T-helper 9 cell (primary cell): ENCODE measurements around the gene DEFB112.

ENCODE experiments used
- DNase-seq: peaks from one replicate; pipeline ENCODE4 v3.0.0-alpha.2; 2020
- total RNA-seq, 2 donors: gene quantifications; one replicate each; lab custom pipeline; 2026; lab: John Stamatoyannopoulos, UW

The DEFB112 gene, protein sequence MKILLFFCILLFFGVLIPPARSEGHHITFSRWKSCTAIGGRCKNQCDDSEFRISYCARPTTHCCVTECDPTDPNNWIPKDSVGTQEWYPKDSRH
- 0 reads per million in 2 donors for total RNA-seq

DNA sequence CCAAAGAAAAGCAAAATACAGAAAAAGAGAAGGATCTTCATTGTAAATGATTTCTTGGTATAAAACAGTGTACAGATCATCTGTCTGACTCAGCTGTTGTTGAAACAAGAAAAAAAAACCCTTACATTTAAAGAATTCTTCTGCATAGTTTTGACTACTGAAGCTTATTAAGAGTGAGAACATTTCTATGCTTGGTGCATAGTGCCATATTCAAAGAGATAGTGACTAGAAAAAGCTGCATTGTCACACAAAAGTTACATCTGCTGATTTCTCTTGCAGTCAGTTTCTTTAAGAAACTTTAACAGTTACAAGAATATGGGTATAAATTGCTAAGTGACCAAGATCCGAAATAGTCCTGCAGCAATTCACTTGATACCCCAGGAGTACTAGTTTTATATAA lies at the start of gene DEFB112:
Gene DEFB112 (minus strand): TSS at position 101 of the 400 bp plus-strand sequence. CDS start 60 bp downstream, at position 41.
- no peak for DNase-seq

DNA sequence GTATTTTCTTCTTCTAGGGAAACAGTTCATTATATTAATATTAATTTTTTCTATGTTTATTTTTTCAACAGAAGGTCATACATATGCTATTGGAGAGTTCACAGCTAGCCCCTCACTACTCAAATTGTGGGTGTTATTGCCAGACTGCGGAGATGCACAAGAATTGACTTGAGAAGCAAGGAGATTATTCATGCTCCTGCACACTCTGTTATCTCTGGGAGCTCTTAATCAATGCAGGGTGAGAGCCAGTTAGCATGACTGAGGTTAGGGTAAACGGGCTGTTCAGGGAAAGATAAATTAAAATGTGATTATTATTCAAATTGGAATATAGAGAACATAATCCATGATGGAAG lies 48.9 kb upstream of the DEFB112 start:
- no peak for DNase-seq

DNA sequence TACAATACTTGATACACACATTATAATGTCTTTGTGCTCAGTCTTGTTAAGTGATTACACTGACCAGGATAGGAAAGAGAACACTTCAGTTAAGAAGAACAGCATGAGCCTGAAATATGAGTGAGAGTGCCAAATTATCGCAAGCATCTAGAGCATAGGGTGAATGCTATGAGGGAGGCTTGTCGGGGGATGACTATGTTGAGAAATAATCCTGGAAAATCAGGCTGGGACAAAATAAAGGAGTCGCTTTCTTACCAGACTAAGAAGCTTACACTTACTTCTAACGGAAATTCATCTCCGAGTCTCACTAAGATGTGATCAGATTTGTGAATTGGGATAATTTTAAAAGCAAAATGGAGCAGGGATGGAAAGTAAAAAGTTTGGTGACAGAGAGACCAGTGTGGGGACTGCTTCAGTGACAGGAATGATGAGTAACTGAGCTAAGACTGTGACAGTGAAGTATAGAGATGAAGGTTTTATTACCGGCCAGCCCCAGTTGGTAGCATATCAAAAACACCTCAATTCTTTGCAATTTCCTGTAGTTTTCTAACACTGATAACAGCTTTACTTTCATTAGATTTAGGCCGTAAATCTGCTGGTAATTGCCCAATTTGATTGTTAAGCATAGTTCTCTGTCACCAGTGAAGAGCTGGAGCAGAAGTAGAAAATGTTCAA lies 48.4 kb upstream of the DEFB112 start:
- DNase-seq = no peak

DNA sequence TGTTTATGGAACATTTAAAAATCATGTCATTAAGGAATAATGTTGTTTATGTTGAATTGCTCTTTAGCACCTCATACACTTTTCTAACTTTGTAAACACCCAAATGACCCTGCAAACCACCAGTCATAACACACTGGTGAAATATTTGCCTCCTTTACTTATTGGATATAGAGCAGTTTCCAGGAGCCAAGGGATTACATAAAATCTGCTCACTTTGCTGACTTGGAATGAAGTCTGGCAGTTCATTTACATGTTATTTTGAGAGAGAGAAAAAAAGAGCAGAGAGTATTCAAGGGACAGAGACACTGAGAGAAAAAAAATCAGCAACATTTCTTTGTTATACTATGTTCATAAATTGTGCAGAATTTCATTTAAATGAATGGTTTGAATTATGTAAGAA lies 46.6 kb upstream of the DEFB112 start:
- no peak for DNase-seq

DNA sequence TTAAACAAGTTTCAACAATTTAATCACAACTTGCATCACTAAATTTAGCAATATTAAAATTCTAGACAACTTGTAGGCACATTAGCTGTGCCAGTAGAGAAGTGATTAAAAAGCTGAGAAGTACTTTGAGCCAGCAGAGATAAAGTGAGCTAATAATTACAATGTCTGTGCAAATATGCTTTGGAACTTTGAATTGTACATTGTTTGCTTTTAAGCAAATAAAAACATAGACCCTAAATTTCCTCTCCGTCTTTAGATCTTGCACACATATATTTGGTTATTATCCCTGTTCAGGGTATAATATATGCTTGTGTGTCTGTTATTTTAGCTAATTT lies 44.2 kb upstream of the DEFB112 start:
- DNase-seq = no peak

DNA sequence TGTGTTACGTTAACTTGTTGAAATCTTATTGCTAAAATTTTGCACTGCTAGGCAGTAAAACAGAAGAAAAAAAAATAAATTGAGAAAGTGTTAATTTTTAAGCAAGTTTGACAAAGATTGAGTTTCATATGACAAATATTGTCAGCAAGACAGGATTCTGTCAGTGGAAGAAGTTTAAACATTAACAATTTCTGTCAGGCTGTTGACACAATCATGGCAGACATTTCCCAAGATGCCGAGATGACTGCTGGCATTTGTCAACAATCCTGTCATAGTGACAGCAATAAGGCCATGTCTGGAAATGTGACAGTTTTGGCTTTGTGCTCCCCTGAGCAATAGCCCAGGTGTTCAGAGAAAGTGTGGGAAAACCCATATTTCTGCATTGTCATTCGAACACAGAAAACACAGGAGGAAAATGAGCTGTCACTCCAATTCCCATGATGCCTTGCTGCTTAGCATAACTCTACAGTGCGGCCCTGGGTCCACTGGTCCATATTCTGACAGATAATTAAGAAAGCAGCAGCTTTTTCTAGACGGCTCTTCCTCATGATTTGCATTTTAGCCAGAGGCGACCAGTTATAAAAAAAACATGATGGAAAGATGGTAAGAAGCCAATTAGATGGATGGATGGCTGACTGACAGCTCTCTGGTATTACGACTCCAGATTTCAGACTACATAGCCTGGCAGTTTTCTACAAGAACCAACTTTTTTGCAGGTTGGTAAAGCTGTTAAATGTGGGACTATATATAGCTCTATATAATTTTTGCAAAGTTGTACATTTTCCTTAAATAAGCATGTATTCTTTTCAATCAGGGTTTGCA lies 43.6 kb upstream of the DEFB112 start:
- no peak for DNase-seq

DNA sequence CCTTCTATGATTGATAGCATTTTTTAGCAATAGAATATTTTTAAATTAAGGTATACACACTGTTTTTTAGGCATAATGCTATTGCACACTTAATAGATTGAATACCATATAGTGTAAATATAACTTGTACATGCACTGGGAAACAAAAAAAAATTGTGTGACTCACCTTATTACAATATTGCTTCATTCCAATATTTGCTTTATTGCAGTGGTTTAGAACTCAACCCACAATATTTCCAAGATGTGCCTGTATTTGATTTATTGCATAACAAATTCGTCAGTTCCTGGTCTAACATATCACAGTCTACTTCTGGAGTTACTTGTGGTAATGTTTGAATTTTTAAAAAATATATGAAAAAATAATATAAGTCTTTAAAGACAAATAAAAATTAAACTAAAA lies 41.9 kb upstream of the DEFB112 start:
- no peak for DNase-seq

DNA sequence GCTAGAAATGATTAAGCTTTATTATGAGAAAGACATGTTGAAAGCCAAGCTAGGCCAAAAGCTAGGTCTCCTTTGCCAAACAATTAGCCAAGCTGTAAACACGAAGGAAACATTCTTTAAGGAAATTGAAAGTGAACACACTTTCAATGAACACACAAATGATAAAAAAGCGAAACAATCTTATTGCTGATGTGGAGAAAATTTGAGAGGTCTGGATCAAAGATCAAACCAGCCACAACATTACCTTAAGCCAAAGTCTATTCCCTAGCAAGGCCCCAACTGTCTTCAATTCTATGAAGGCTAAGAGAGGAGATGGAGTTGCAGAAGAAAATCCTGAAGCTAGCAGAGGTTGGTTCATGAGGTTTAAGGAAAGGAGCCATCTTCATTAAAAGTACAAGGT lies 40.2 kb upstream of the DEFB112 start:
- DNase-seq = no peak

DNA sequence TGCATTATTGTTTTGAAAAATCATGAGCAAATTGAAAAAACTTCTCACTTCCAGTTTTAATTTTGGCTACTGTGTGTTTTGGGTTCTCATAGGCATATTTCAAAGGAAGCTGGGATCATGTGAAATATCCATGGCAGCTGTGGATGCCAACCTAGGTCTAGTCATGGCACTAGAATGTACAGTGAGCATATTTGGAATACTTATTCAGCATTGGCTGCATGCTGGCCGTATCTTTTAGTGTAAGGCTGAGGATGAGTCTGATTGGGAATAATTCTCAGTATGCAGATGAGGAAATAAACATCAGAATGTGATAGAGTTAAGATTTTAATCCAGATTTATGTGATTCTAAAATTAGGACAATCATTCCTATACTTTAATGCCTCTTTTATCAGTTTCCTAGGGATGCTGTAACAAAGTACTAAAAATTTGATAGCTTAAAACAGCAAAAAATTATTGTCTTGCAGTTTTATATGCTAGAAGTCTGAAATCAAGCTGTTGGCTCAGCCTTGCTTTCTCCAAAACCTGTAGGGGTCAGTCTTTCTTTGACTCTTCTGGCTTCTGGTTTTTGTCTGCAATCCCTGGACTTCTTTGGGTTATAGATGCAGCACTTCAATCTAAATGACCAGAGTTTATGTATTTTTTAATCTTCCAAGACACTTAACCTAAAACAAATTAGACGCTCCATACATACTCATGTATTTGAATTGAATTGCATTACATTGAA lies 37.7 kb upstream of the DEFB112 start:
- DNase-seq = no peak

DNA sequence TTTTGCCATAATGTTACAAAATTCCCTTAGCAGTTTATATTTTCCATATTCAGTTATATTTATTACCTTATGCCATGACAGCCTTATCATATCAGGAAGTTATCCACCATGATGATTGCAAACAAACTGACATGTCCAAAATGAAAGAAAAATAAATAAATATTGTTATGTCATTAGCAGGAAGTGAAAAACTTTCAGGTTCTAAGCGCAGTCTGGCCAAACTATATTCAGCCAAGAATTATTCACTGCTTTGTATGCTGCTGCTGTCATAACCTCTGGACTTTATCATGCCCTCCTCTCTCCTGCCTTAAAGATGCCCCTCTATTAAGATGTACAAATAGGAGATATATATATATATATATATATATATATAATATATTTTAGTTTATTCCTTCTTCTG lies 27.7 kb upstream of the DEFB112 start:
- DNase-seq = no peak

DNA sequence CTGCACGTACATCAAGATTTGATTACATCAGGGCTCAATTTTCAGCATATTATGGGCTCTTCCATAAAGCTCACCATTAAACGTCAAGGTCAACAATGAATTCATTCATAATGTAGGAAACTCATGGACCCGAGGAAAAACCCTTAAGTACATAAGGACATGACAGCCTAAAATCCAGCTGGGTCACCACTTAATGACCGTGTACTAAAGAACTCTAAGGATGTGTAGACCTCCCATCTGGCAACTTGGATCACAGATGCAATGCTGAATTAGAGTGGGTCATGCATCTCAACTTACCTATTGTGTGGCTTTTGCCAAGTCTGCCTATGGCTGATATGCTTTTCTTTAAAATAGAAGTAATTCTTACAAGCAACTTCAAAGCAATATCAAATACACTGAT lies 26.7 kb upstream of the DEFB112 start:
- no peak for DNase-seq

DNA sequence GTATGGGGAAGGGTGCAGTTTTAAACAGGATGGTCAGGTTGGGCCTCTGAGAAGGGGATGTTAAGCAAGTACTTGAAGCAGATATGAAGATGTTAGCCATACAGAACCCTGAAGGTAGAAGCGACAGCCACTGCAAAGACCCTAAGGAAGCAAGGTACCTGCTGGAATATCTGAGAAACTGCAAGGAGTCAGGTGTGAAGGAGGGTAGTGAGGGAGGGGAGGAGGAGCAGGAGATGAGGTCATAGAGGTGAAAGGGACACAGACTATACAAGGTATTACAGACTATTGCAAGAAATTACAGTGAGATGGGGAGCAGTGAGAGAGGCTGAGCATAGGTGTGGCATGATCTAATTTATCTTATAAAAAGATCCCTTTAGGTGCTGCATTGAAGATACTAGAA lies 22.2 kb upstream of the DEFB112 start:
- DNase-seq = no peak

DNA sequence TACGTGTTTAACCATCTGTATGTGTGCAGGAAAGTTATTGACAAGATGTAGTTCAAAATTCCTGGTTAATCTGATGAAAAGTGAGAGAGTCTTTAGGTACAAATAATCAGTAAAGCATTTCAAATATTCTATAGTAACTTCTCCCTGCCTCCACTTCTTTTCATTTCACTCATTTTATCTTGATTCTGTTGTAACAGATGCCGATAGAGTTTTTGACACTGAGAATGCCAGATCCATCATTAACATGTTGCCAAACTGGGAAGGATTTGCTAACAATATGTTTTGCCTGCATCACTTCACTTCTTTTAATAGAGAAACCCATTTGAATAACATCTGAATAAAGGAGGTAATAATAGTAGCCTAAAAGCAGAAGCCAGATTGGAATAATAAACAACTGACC lies 20.4 kb upstream of the DEFB112 start:
- no peak for DNase-seq

DNA sequence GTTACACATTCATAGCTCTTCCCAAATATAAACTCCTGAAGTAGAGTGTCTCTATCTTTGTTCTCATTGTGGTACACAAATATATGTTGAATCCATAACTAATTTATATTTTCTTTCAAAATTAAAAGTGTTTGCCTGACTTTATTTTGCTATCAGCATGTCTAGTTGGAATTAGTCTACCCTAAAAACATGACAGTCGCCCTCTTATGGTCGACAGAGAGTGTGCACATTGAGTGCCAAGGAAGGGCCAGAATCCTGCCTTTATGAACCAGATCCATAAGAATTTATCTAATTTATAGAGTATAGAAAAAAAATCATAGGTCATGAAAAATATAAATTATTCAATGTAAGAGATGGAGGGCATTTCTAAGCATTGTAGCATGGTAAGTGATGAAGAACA lies 12.3 kb upstream of the DEFB112 start:
- no peak for DNase-seq

DNA sequence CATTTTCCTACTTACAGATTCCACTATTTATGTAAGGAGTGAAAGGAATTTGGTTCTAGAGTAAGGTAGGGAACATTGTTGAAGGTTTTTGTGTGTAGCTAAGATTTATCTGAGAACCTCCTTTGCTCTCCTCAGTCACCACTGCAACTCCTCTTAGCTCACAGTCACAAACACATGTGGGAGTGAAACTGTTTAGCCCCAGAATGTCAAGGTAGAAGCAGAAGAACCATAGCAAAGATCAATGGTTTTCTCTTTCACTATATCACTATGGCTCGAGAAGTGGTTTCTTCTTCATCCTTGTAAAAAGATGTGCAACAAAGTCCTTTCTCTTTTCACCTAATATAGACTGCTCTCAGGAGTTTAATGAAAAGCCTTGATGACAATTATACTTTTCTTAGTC lies 6.5 kb upstream of the DEFB112 start:
- DNase-seq = no peak

DNA sequence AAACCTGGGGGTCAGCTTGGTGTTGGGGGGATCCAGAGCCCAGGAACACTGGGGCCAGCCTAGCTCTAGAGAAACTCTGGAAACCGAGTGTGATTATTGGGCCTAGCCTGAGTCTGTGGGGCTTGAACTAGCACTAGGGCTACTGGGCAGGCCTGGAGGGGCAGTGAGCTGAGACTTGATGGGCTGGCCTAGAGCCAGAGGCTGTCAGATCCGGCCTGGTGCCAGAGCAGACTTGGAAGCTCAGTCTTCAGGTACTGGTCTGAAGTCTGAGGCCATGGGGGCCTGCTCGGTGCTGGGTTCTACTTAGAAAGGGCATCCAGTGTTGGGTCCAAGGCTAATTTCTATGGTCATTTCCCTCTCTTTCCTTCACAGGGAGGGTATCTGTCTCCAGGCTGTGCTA lies 2.7 kb downstream of the DEFB112 start:
- DNase-seq = no peak

DNA sequence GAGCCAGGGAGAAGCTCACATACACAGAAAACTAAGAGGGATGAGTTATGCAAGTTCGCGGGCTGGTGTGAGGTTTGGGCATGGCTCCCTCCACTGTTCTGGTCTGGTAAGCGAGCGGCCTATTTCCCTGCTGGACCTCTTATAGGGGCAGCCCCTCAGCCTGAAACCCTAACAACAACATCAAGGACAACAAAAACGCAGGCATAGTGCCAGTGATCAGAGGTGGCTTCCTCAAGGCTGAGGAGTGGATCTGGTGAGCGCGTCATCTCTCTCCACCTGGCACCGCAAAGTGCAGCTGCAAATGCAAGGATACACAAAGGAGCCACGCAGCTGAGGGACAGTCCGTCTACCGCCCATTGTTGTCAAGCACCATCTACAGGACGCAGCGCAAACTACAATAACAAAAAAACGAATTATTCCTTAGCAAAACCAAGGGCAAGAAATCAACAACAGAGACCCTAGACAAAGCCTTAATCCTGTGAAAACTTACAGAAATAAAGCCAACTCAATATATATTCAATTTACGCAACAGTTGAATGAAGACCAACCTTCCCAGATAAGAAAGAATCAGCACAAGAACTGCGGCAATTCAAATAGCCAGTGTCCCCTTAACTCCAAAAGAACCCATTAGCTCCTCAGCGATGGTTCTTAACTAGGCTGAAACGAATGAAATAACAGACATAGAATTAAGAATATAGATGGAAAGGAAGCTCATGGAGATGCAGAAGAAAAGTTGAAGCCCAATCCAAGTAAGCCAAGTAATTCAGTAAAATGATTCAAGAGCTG lies 18.8 kb downstream of the DEFB112 start:
- no peak for DNase-seq

DNA sequence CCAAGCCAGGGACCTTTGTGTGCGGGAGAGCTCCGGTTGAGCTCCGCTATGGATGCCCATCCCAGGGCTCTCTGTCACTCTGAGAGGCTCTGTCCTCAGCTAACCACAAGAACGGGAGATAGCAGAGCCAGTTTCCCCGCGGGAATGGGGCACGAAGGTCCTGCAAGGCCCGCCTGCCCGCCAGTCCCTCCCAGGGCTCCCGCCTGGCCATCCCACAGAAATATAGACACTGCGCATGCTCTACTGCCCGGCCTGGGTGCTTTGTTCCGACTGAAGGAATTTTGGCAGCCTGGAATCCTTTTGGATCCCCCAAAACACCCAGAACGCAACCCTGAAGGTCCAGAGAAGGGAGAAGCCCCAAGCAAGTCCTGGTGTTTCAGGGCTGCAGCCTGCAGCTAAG lies 19.4 kb downstream of the DEFB112 start:
- no peak for DNase-seq

DNA sequence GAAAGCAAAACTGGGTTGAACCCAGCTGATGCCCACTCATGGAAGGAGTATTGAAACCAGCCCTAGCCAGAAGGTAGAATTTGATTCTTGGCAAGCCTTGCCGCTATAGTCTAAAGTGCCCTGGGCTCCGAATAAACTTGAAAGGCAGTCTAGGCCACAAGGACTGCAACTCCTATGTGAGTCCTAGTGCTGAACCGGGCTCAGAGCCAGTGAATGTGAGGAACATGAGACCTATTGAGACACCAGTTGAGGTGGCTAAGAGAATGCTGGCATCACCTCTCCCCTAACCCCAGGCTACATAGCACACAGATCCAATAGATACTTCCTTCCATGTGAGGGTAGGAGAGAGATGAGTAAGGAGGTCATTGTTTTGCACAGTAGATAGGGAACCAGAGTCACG lies 24.5 kb downstream of the DEFB112 start:
- DNase-seq = no peak

DNA sequence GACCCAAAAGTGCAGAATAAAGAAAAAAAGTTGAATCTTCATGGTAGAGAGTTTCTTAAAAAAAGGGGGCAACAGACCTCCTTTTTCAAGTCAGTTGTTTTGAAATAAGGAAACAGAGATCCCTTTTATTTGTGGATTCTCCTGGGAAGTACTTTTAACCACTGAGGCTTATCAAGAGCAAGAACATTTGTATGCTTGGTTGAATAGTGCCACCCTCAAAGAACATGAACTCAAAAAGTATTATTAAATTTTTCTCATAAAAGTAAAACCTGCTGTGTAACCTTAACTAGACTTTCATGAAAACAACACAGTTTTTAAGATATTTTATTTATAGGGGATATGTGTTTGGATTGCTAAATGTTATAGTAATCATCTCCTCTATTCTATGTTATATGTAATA lies 27.8 kb downstream of the DEFB112 start, which contains the start of gene DEFB110:
Gene DEFB110 (minus strand): TSS at position 101 of the 400 bp plus-strand sequence. CDS start 59 bp downstream, at position 42.
- no peak for DNase-seq

DNA sequence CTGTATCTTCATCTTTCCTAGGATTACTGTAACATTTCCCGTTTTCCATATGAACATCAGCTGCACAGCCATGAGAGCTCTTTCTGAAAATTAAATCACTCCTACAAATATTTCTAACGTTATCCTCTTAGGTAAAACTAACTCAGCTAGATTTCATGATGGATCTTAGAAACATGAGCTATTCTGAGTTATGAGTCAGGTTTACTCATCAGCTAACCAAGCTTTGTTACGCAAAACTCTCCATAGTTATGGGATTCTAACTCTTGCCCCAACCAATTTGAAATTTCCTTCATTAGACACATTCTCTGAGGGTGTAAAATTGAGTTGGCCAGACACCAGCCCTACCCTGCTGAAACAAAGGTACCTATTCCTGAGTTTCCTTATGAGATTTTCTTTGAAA lies 41.9 kb downstream of the DEFB112 start:
- no peak for DNase-seq

DNA sequence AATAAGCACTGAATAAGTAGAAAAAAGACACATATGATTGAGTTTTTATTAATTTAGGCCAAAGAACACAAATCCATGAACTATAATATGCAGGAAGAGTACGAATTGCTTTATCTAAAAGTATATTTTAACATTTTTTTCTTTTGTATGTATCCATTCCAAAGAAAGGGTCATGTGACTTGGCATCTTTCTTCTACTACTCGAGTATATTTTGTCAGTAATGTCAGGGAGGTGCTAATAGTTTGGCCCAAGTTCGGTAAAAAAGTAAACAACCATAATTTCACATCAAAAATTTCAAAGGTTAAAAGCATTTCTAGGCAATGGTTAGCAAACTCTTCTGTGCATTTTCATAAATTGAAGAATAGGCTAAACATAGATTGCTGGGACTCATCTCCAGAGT lies 46.6 kb downstream of the DEFB112 start:
- DNase-seq = no peak

DNA sequence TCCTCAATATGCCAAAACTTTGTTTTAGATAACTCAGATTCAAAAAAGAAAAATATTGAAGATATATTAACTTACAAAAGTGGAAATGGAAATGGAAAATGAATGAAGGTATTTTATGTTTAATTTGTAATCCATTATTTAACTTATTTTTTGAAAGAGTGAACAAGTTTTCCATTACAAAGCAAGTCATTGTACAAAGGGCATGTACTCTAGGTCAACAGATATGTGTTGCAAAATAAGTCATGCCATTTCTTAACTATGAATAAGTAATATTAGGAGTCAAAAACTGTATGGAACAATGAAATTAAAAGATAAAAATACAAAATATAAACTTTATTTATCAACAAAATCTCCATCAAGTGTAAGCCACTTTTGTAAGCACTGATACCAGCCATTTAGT lies 54.5 kb downstream of the DEFB112 start:
- no peak for DNase-seq
